NCI-H1930 (cell line): ENCODE data around the gene NAP1L5.

Experiments used
- DNase-seq, 2 experiments: peaks; one replicate each; lab custom pipeline; 2025; lab: John Stamatoyannopoulos, UW

NAP1L5 gene

DNA sequence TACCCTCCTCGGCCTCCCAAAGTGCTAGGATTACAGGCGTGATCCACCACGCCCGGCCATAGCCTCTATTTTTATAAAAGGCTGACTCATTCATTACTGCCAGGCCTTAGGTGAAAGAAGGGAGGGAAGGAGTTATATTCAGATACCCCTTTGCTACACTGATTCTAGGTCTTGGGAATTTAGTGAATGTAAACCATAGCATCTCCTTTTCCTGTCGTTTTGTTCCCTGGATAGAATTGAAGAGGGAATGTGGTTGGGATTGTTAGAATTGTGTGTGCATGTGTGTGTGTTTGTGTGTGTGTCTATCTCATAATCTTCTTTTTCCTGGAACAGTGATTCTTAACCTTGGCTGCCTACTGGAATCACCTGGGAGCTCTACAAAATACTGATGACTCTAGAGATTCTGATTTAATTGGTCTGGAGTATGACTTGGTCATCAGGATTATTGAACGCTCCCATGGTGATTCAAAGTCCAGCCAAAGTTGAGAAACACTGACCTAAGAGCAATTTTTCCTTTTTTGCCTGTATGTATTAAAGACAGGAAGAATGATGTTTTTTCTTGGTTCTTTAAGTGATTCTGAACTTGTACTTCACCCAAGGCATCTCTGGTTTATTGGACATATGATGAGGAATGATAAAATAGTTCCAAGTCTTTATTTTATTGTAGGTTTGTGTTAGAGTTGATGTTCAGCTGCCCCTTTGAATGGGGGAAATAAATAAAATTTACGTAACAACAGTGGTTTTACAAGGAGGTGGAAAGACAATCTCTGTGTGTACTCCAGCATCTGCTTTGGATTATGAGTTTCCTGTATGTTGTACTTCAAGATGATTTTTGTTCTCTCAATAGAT, 37.0 kb downstream of the NAP1L5 start:
- DNase-seq, result no peak

DNA sequence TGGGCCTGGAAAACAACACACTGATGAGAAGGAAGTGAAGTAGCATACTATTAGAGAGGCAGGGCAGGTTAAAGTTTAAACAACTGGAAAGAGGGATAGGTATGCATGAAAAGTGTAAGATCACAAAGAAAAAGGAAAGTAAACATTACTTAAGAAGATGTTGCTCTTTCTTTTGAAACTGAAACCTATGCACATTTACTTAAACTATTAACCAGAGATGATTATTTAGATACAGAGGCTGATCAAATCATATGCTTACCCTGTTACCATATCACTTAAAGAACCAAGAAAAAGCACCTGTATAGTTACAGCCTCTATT, 37.8 kb downstream of the NAP1L5 start:
- no peak for DNase-seq

- no peak for DNase-seq
These were observed 38.4 kb downstream of the NAP1L5 start for GRCh38 chr4:88659055-88659889.

- DNase-seq, result no peak
These were observed 42.4 kb downstream of the NAP1L5 start for GRCh38 chr4:88655226-88655625.

- no peak for DNase-seq
These were observed 44.2 kb downstream of the NAP1L5 start for GRCh38 chr4:88653371-88653946.

GRCh38 chr4:88649716-88650115, 47.9 kb downstream of the NAP1L5 start:
- DNase-seq, result no peak

DNA sequence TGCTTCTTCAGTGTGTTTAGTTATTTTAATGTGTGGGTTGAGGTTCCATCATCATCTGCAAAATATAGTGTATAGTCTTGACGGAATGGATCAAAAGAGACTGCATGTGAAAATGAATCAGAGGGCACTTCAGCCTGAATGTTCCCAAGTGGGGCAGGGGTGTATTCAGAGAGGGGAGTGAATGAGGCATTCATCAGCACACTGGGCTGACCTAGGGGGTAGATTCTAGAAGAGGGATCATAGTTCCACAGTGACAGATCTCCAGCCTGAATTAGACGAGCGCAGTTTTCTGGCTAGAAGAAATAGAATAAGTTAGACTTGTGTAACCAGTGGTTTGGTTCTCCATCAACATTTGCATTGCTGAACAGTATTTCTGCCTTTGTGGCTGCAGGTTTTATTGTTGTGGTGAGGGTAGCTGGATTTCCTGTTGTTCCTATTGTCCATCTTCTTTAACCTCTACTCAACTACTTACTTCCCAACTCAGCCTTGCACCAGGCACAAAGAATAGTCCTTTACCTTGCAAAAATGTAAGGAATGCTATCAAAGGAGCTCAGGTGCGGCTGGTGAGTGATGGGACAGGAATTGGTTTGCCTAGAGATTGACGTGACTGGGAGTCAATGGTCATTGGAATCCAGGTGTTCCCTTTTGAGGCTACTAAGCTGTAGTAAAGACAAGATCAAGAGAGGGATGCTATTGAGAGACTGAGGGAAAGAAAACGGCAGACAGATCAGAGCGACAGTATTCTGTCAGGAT, 50.9 kb downstream of the NAP1L5 start:
- no peak for DNase-seq

- no peak for DNase-seq
These were observed 51.6 kb downstream of the NAP1L5 start for GRCh38 chr4:88645994-88646393.
